Measurements from ENCODE around the gene CADPS2. TPM values are rescaled to one million over a fixed set of nuclear protein-coding genes. Genes with fewer than 3 reads are reported as not detected.

Gene CADPS2
- total RNA-seq, 1 donor from 2014 or later: 6.4 TPM

GRCh38 chr7:122528879-122529481 lies 357.3 kb downstream of the CADPS2 start:
- no peaks in the 10 kb centered on the region for H3K9me3 Mint-ChIP-seq (ENCODE audit: unreplicated experiment)
- H3K27ac Mint-ChIP-seq (ENCODE audit: unreplicated experiment): no peak overlapping the region
- no peaks in the 10 kb centered on the region for H3K4me1 Mint-ChIP-seq (ENCODE audit: low read depth, unreplicated experiment)
- Histone ChIP-seq H2AFZ (ENCODE audit: low read depth, low read length) (no peak overlapping the region), H3K36me3 (ENCODE audit: insufficient read depth, low read length) (no peaks in the 10 kb centered on the region), H3K79me2 (ENCODE audit: insufficient read depth, low read length) (no peaks in the 10 kb centered on the region), H3K4me3 (ENCODE audit: insufficient read depth, low read depth, low read length) (no peak overlapping the region), H3K27ac (ENCODE audit: low read depth, low read length) (no peak overlapping the region), H3K4me2 (ENCODE audit: low read length) (no peak overlapping the region), H3K27me3 (ENCODE audit: insufficient read depth, low read length) (no peaks in the 10 kb centered on the region), H3K9me3 (ENCODE audit: insufficient read depth, low read depth, low read length) (no peaks in the 10 kb centered on the region), H3K9ac (ENCODE audit: low read length) (no peak overlapping the region), H4K20me1 (ENCODE audit: insufficient read depth, low read length) (no peaks in the 10 kb centered on the region), H3K4me1 (ENCODE audit: insufficient read depth, low read length) (no peaks in the 10 kb centered on the region)
- H3K27me3 Mint-ChIP-seq (ENCODE audit: low read depth, unreplicated experiment): no peaks in the 10 kb centered on the region
- H3K36me3 Mint-ChIP-seq (ENCODE audit: low read depth, unreplicated experiment): no peaks in the 10 kb centered on the region
- no peak overlapping the region for H3K4me3 Mint-ChIP-seq (ENCODE audit: unreplicated experiment)
- peak; percentile 14 for DNase-seq (ENCODE audit: low read depth)
- peak; percentile 45 for TF ChIP-seq CTCF (IDR thresholded peaks at IDR 0.05; ENCODE audit: insufficient read depth, low read depth, low read length)
- no peak for TF ChIP-seq EZH2 (IDR thresholded peaks at IDR 0.05; ENCODE audit: insufficient read depth, low read length)
- no peak for FAIRE-seq

- Histone ChIP-seq H2AFZ (ENCODE audit: low read depth, low read length) (no peak overlapping the region), H3K27me3 (ENCODE audit: insufficient read depth, low read length) (no peaks in the 10 kb centered on the region), H3K4me2 (ENCODE audit: low read length) (no peak overlapping the region), H3K4me1 (ENCODE audit: insufficient read depth, low read length) (no peaks in the 10 kb centered on the region), H3K4me3 (ENCODE audit: insufficient read depth, low read depth, low read length) (no peak overlapping the region), H3K9ac (ENCODE audit: low read length) (no peak overlapping the region), H3K79me2 (ENCODE audit: insufficient read depth, low read length) (no peaks in the 10 kb centered on the region), H4K20me1 (ENCODE audit: insufficient read depth, low read length) (no peaks in the 10 kb centered on the region), H3K27ac (ENCODE audit: low read depth, low read length) (no peak overlapping the region), H3K36me3 (ENCODE audit: insufficient read depth, low read length) (no peaks in the 10 kb centered on the region), H3K9me3 (ENCODE audit: insufficient read depth, low read depth, low read length) (no peaks in the 10 kb centered on the region)
- TF ChIP-seq EZH2 (IDR thresholded peaks at IDR 0.05; ENCODE audit: insufficient read depth, low read length) (no peak), CTCF (IDR thresholded peaks at IDR 0.05; ENCODE audit: insufficient read depth, low read depth, low read length) (no peak)
- Mint-ChIP-seq H3K9me3 (ENCODE audit: unreplicated experiment) (no peaks in the 10 kb centered on the region), H3K27me3 (ENCODE audit: low read depth, unreplicated experiment) (no peaks in the 10 kb centered on the region), H3K27ac (ENCODE audit: unreplicated experiment) (no peak overlapping the region), H3K36me3 (ENCODE audit: low read depth, unreplicated experiment) (no peaks in the 10 kb centered on the region), H3K4me3 (ENCODE audit: unreplicated experiment) (no peak overlapping the region), H3K4me1 (ENCODE audit: low read depth, unreplicated experiment) (no peaks in the 10 kb centered on the region)
- no peak for FAIRE-seq
- DNase-seq (ENCODE audit: low read depth): no peak
Measured at GRCh38 chr7:122525355-122525754, 360.9 kb downstream of the CADPS2 start.

- no peak overlapping the region for H3K27ac Mint-ChIP-seq (ENCODE audit: unreplicated experiment)
- no peak overlapping the region for H3K4me3 ChIP-seq (ENCODE audit: insufficient read depth, low read depth, low read length)
- H3K4me1 ChIP-seq (ENCODE audit: insufficient read depth, low read length): no peaks in the 10 kb centered on the region
- no peaks in the 10 kb centered on the region for H3K27me3 ChIP-seq (ENCODE audit: insufficient read depth, low read length)
- H4K20me1 ChIP-seq (ENCODE audit: insufficient read depth, low read length): no peaks in the 10 kb centered on the region
- peaks cover 8% of the 10 kb centered on the region for H3K4me1 Mint-ChIP-seq (ENCODE audit: low read depth, unreplicated experiment)
- no peaks in the 10 kb centered on the region for H3K36me3 Mint-ChIP-seq (ENCODE audit: low read depth, unreplicated experiment)
- no peaks in the 10 kb centered on the region for H3K9me3 ChIP-seq (ENCODE audit: insufficient read depth, low read depth, low read length)
- no peaks in the 10 kb centered on the region for H3K79me2 ChIP-seq (ENCODE audit: insufficient read depth, low read length)
- H3K4me3 Mint-ChIP-seq (ENCODE audit: unreplicated experiment): no peak overlapping the region
- TF ChIP-seq EZH2 (IDR thresholded peaks at IDR 0.05; ENCODE audit: insufficient read depth, low read length) (no peak), CTCF (IDR thresholded peaks at IDR 0.05; ENCODE audit: insufficient read depth, low read depth, low read length) (no peak)
- no peak overlapping the region for H3K9ac ChIP-seq (ENCODE audit: low read length)
- no peaks in the 10 kb centered on the region for H3K27me3 Mint-ChIP-seq (ENCODE audit: low read depth, unreplicated experiment)
- no peak overlapping the region for H3K27ac ChIP-seq (ENCODE audit: low read depth, low read length)
- no peaks in the 10 kb centered on the region for H3K9me3 Mint-ChIP-seq (ENCODE audit: unreplicated experiment)
- H3K36me3 ChIP-seq (ENCODE audit: insufficient read depth, low read length): no peaks in the 10 kb centered on the region
- no peak overlapping the region for H2AFZ ChIP-seq (ENCODE audit: low read depth, low read length)
- no peak for DNase-seq (ENCODE audit: low read depth)
- H3K4me2 ChIP-seq (ENCODE audit: low read length): no peak overlapping the region
- FAIRE-seq: no peak
Measured at GRCh38 chr7:122521767-122522166, 364.5 kb downstream of the CADPS2 start.
